ENCODE measurements around the gene NRG3. TPM values are rescaled to one million over a fixed set of nuclear protein-coding genes. Genes with fewer than 3 reads are reported as not detected.

NRG3 gene
- total and polyA plus RNA-seq, 7 donors = 0.03 to 0.10 TPM; not detected in 5

DNA sequence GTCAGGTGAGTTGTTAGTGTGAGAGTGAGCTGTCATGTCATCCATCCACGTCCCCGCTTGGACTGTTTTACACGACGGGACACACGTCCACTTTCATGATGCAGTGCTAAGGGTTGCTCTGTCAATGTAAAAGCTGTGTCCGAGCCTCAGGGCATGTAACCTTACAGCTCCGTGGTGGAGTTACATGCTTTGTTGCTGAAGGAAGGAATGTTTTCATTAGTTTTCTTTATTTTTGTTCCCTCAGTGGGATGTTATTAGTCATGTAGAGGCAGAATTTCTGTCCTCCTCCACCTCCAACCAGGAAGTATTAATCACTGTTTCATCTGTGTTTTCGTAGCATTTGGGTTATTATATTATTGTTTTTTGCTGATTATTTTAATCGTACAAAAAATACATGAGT, 88.6 kb downstream of the NRG3 start:
- no peak for ATAC-seq
- Histone ChIP-seq H3K4me3 (no peak overlapping the region), H3K4me1 (no peaks in the 10 kb centered on the region), H3K27ac (no peak overlapping the region), H3K27me3 (ENCODE audit: insufficient read depth in 3 of 3, low read length in 2 of 3) (no peaks in the 10 kb centered on the region), H3K36me3 (ENCODE audit: insufficient read depth in 1 of 2, low read depth in 1 of 2) (no peaks in the 10 kb centered on the region), H3K9me3 (no peaks in the 10 kb centered on the region)
- no peak for DNase-seq
- intact Hi-C loops (cut with DNase I) = no loop called here
- 84 to 89% (median 88%) methylated on average over 9 of the region's 9 CpGs for WGBS, 3 donors
- TF ChIP-seq, protein P1, sequence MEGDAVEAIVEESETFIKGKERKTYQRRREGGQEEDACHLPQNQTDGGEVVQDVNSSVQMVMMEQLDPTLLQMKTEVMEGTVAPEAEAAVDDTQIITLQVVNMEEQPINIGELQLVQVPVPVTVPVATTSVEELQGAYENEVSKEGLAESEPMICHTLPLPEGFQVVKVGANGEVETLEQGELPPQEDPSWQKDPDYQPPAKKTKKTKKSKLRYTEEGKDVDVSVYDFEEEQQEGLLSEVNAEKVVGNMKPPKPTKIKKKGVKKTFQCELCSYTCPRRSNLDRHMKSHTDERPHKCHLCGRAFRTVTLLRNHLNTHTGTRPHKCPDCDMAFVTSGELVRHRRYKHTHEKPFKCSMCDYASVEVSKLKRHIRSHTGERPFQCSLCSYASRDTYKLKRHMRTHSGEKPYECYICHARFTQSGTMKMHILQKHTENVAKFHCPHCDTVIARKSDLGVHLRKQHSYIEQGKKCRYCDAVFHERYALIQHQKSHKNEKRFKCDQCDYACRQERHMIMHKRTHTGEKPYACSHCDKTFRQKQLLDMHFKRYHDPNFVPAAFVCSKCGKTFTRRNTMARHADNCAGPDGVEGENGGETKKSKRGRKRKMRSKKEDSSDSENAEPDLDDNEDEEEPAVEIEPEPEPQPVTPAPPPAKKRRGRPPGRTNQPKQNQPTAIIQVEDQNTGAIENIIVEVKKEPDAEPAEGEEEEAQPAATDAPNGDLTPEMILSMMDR (IDR thresholded peaks at IDR 0.05) = no peak

- ATAC-seq (no peak), DNase-seq (no peak)
- intact Hi-C loops (cut with DNase I) = no loop called here
- H3K4me3 ChIP-seq = no peak overlapping the region
- TF ChIP-seq, protein P1 (IDR thresholded peaks at IDR 0.05) = no peak
- H3K27ac ChIP-seq = no peak overlapping the region
- no peaks in the 10 kb centered on the region for H3K36me3 ChIP-seq (ENCODE audit: insufficient read depth in 1 of 2, low read depth in 1 of 2)
- H3K4me1 ChIP-seq = no peaks in the 10 kb centered on the region
- H3K9me3 ChIP-seq = peaks cover 6% of the 10 kb centered on the region
- H3K27me3 ChIP-seq (ENCODE audit: insufficient read depth in 3 of 3, low read length in 2 of 3) = no peaks in the 10 kb centered on the region
These were observed 92.7 kb downstream of the NRG3 start for GRCh38 chr10:81967716-81968115.

DNA sequence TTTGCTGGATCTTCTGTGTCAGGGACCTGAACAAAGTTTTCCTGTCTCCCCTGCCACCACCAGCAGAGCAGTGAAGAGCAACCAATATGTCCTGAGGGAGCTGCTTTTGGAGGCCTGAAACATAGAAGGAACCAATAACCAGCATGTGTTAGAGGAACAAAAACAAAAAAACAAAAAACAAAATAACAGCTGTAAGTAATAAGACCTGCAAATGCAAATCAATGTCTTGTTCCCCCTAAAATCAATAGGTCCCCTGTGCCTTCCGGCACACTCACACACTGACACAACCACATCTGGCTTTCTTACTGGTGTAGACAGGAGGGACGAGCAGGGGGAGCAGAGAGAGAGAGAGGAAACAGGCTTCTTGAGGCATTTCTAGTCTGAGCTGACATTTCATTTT, 94.1 kb downstream of the NRG3 start:
- H3K4me3 ChIP-seq = no peak overlapping the region
- H3K36me3 ChIP-seq (ENCODE audit: insufficient read depth in 1 of 2, low read depth in 1 of 2) = no peaks in the 10 kb centered on the region
- ATAC-seq (no peak), DNase-seq (no peak)
- H3K27ac ChIP-seq = no peak overlapping the region
- TF ChIP-seq, protein P1 (IDR thresholded peaks at IDR 0.05) = no peak
- H3K4me1 ChIP-seq = no peaks in the 10 kb centered on the region
- H3K9me3 ChIP-seq = peaks cover 6% of the 10 kb centered on the region
- 36 to 55% (median 38%) methylated on average over 2 of the region's 2 CpGs for WGBS, 3 donors
- H3K27me3 ChIP-seq (ENCODE audit: insufficient read depth in 3 of 3, low read length in 2 of 3) = no peaks in the 10 kb centered on the region
- intact Hi-C loops (cut with DNase I) = no loop called here

DNA sequence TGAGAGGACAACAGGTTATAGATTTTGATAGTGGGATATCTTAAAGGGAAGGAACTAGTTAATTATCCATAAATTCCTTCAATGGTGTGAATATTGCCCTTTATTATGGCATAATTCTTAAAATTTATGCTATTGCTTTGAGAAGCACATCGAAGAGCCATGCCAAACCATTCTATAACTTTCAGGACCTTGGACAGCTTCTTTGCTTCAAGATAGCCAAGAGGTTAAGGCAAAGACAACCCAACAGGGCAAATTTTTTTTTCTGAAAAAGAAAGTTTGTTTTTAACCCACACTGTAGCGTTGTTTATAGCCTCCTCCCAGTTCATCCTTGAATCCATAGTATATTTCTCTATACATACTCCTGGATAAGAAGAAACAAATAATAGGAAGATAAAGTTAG, 103.2 kb downstream of the NRG3 start:
- H3K36me3 ChIP-seq (ENCODE audit: insufficient read depth in 1 of 2, low read depth in 1 of 2) = no peaks in the 10 kb centered on the region
- intact Hi-C loops (cut with DNase I) = no loop called here
- H3K27me3 ChIP-seq (ENCODE audit: insufficient read depth in 3 of 3, low read length in 2 of 3) = no peaks in the 10 kb centered on the region
- TF ChIP-seq, protein P1 (IDR thresholded peaks at IDR 0.05) = no peak
- H3K9me3 ChIP-seq = no peaks in the 10 kb centered on the region
- no peaks in the 10 kb centered on the region for H3K4me1 ChIP-seq
- no peak for DNase-seq
- 47 to 55% (median 53%) methylated on average over 2 of the region's 2 CpGs for WGBS, 3 donors
- H3K27ac ChIP-seq = no peak overlapping the region
- no peak for ATAC-seq
- no peak overlapping the region for H3K4me3 ChIP-seq

DNA sequence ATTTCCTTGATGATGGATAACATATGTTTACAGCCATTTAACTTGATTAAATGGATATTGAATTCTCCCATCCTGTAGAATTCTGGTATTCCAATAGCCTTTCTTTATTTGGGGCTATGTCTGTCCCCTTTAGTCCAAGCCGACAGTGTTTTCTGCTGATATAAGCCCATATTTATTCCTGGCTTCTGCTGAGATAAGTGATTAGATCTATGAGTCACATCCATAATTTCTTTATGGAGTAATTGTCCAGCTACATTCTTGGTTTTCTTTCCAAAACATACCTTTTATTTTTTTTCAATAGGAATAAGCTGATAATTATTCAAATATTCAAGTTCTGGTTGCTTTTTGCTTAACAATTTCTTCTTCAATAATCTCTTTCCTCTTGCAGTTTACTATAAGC, 106.7 kb downstream of the NRG3 start:
- TF ChIP-seq, protein P1 (IDR thresholded peaks at IDR 0.05) = no peak
- ATAC-seq (no peak), DNase-seq (no peak)
- intact Hi-C loops (cut with DNase I) = no loop called here
- 88 to 96% (median 94%) methylated on average over 1 of the region's 1 CpG for WGBS, 3 donors
- Histone ChIP-seq H3K27me3 (ENCODE audit: insufficient read depth in 3 of 3, low read length in 2 of 3) (no peaks in the 10 kb centered on the region), H3K4me1 (no peaks in the 10 kb centered on the region), H3K4me3 (no peak overlapping the region), H3K27ac (no peak overlapping the region), H3K9me3 (no peaks in the 10 kb centered on the region), H3K36me3 (ENCODE audit: insufficient read depth in 1 of 2, low read depth in 1 of 2) (no peaks in the 10 kb centered on the region)
